NCI-H1092 (cell line): ENCODE data around the gene FZR1.
"Not testable (repeated sequence)": the region's sequence is repeated elsewhere in the genome, so short reads cannot be mapped to it uniquely, and the experiment has no call there.

ENCODE experiments used
- DNase-seq: peaks from one replicate; lab custom pipeline; 2025; lab: John Stamatoyannopoulos, UW

Gene FZR1

GRCh38 chr19:3496392-3497273 lies 9.5 kb upstream of the FZR1 start:
- DNase-seq: no peak

- no peak for DNase-seq
Observed at GRCh38 chr19:3497757-3498520, 8.2 kb upstream of the FZR1 start.

GRCh38 chr19:3499738-3500428 lies 6.2 kb upstream of the FZR1 start:
- DNase-seq: no peak

- peak; percentile 95 for DNase-seq
Observed at GRCh38 chr19:3500429-3501101, 5.5 kb upstream of the FZR1 start, which contains the start of gene DOHH. Gene DOHH, minus strand, starts transcription at chr19:3500674. Its CDS starts 3,860 bp downstream, at chr19:3496814.

- DNase-seq: no peak
Observed at GRCh38 chr19:3501780-3502179, 4.3 kb upstream of the FZR1 start.

GRCh38 chr19:3503036-3503572 lies 3.0 kb upstream of the FZR1 start:
- DNase-seq: no peak

- DNase-seq: no peak
Observed at GRCh38 chr19:3504735-3505134, 1.4 kb upstream of the FZR1 start.

- DNase-seq: no peak
Observed at GRCh38 chr19:3506384-3507340, 551 bp downstream of the FZR1 start.

GRCh38 chr19:3507371-3508120 lies 1.4 kb downstream of the FZR1 start:
- no peak for DNase-seq

- not testable (repeated sequence) for DNase-seq
Observed at GRCh38 chr19:3508121-3508661, 2.1 kb downstream of the FZR1 start.

- DNase-seq: no peak
Observed at GRCh38 chr19:3508771-3509535, 2.8 kb downstream of the FZR1 start.

- no peak for DNase-seq
Observed at GRCh38 chr19:3509566-3509989, 3.5 kb downstream of the FZR1 start.

GRCh38 chr19:3510727-3511126 lies 4.6 kb downstream of the FZR1 start:
- DNase-seq: no peak

- DNase-seq: no peak
Observed at GRCh38 chr19:3511506-3512251, 5.6 kb downstream of the FZR1 start.

- DNase-seq: no peak
Observed at GRCh38 chr19:3512562-3513228, 6.6 kb downstream of the FZR1 start.

GRCh38 chr19:3513229-3514140 lies 7.4 kb downstream of the FZR1 start:
- no peak for DNase-seq
